Thyroid gland (tissue), 4 donors: ENCODE measurements around the gene SF3B1. TPM values are rescaled to one million over a fixed set of nuclear protein-coding genes. Genes with fewer than 3 reads are reported as not detected.
"Not testable (repeated sequence)": the region's sequence is repeated elsewhere in the genome, so short reads cannot be mapped to it uniquely, and the experiment has no call there.

Source experiments
- DNase-seq, 2 donors: peaks; one replicate each; pipeline ENCODE4 v3.0.0-alpha.2; 2019
- H3K27ac ChIP-seq, 3 donors: fragments of 200-600 bp; sonication (generic); 1 replicate in 2 of 3; 2 replicates in 1 of 3; pipeline ENCODE4 v1.5.1; 2016 to 2019; ENCODE audit warnings: mild to moderate bottlenecking in 1 of 3, moderate library complexity in 1 of 3
- H3K27me3 ChIP-seq: fragments of 200-600 bp; sonication (generic); one replicate; pipeline ENCODE4 v1.5.1; 2019
- H3K36me3 ChIP-seq, 2 donors: fragments of 200-600 bp; sonication (generic); one replicate each; pipeline ENCODE4 v1.5.1; 2016 to 2019
- H3K4me1 ChIP-seq, 2 donors: fragments of 200-600 bp; sonication (generic); one replicate each; pipeline ENCODE4 v1.5.1; 2017 to 2019
- H3K4me3 ChIP-seq, 3 donors: fragments of 200-600 bp; sonication (generic); replicated peaks in 1 of 3; 1 replicate in 2 of 3; 2 replicates in 1 of 3; pipeline ENCODE4 v1.5.1; 2016; ENCODE audit warnings: mild to moderate bottlenecking in 1 of 3
- H3K9me3 ChIP-seq: fragments of 200-600 bp; sonication (generic); one replicate; pipeline ENCODE4 v1.5.1; 2017
- POLR2A ChIP-seq, 2 donors: fragments of 450-650 bp; IDR thresholded peaks; one replicate each; pipeline ENCODE4 v1.6.1; 2017; ENCODE audit warnings: antibody characterized with exemption in 2 of 2, mild to moderate bottlenecking in 2 of 2, moderate library complexity in 1 of 2
- WGBS, 2 donors: methylation state at CpG; one replicate each; pipeline ENCODE4 v1.1.5; 2017; 5-methylcytosine and 5-hydroxymethylcytosine counted together
- intact Hi-C: fragments of 100-400 bp; cut with DNase I; formaldehyde crosslinking; loops from one replicate; pipeline ENCODE4 v1.15.1; 2023
- total RNA-seq, 4 donors: library from RNA; depleted of rRNA; stranded (reverse); fragments of >200 nt; gene quantifications; one replicate each; pipeline ENCODE4 v1.2.3, GENCODE V29; 2016
- TF ChIP-seq, protein P1 (sequence below), 6 experiments: fragments of 200-600 bp in 3 of 6; fragments of 450-650 bp in 3 of 6; sonication (generic) in 3 of 6; IDR thresholded peaks; one replicate each; pipeline ENCODE4 v1.5.1; 2016 to 2019; ENCODE audit warnings: antibody characterized with exemption in 6 of 6, mild to moderate bottlenecking in 2 of 6, inconsistent platforms in 1 of 6, moderate library complexity in 1 of 6

The SF3B1 gene
- total RNA-seq, 4 donors from 2014 or later = 297 to 948 (median 607) TPM

DNA sequence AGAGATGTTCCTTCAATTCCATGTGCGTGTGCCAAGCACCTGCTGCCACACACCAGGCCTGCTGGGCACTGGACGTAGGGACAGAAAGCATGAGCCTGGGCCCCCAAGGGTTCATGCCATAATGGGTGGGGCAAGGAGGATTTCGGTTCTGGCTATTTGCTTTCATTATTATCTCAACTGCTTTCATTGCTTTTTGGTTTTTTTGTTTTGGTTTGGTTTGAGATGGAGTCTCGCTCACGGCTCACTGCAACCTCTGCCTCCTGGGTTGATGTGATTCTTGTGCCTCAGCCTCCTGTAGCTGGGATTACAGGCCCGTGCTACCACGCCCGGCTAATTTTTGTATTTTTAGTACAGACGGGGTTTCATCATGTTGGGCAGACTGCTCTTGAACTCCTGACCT is 57.2 kb downstream of the SF3B1 start:
- intact Hi-C loops = loop anchor here (5.0 kb wide), 3 partner anchors 185 to 365 kb away; no protein-coding TSS in a partner anchor
- no peak for DNase-seq
- H3K36me3 ChIP-seq = no peaks in the 10 kb centered on the region
- H3K4me1 ChIP-seq = no peaks in the 10 kb centered on the region
- no peaks in the 10 kb centered on the region for H3K9me3 ChIP-seq
- H3K4me3 ChIP-seq = no peak overlapping the region
- 66 to 70% methylated on average over 9 of the region's 9 CpGs for WGBS, 2 donors
- no peak overlapping the region for H3K27ac ChIP-seq
- TF ChIP-seq, protein P1, sequence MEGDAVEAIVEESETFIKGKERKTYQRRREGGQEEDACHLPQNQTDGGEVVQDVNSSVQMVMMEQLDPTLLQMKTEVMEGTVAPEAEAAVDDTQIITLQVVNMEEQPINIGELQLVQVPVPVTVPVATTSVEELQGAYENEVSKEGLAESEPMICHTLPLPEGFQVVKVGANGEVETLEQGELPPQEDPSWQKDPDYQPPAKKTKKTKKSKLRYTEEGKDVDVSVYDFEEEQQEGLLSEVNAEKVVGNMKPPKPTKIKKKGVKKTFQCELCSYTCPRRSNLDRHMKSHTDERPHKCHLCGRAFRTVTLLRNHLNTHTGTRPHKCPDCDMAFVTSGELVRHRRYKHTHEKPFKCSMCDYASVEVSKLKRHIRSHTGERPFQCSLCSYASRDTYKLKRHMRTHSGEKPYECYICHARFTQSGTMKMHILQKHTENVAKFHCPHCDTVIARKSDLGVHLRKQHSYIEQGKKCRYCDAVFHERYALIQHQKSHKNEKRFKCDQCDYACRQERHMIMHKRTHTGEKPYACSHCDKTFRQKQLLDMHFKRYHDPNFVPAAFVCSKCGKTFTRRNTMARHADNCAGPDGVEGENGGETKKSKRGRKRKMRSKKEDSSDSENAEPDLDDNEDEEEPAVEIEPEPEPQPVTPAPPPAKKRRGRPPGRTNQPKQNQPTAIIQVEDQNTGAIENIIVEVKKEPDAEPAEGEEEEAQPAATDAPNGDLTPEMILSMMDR (IDR thresholded peaks at IDR 0.05) = no peak
- no peak for TF ChIP-seq POLR2A (IDR thresholded peaks at IDR 0.05)
- H3K27me3 ChIP-seq = no peaks in the 10 kb centered on the region

DNA sequence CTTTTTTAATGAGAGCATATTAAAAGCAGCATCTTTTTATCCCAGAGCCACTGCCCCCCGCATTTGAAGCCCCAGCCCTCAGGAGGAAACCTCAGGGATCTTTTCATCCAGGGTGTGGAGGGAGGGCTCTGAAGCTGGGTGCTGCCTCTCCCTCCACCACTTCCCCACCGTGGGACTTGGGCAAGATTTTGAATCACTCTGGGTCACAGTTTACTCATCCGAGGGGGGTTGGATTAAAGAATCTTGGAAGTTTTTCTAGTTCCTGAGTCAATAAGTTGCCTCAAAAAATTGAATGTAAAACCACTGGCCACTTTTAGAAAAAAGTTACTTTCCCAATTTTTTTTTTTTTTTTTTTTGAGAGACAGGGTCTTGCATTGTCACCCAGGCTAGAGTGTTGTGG is 62.2 kb downstream of the SF3B1 start:
- 56 to 69% methylated on average over 3 of the region's 3 CpGs for WGBS, 2 donors
- intact Hi-C loops = no loop called here
- Histone ChIP-seq H3K36me3 (no peaks in the 10 kb centered on the region), H3K27me3 (no peaks in the 10 kb centered on the region), H3K9me3 (no peaks in the 10 kb centered on the region), H3K27ac (no peak overlapping the region), H3K4me1 (no peaks in the 10 kb centered on the region), H3K4me3 (no peak overlapping the region)
- TF ChIP-seq POLR2A (IDR thresholded peaks at IDR 0.05) = no peak
- TF ChIP-seq, protein P1 (IDR thresholded peaks at IDR 0.05) = no peak
- DNase-seq = no peak

- DNase-seq, intact Hi-C loops, H3K4me1 ChIP-seq, H3K27me3 ChIP-seq, H3K36me3 ChIP-seq, H3K4me3 ChIP-seq, H3K27ac ChIP-seq, H3K9me3 ChIP-seq: not testable (repeated sequence)
- 97% methylated on average over 21 to 22 of the region's 31 CpGs for WGBS, 2 donors
Observed at GRCh38 chr2:197370664-197371063, 64.2 kb downstream of the SF3B1 start.

- H3K27ac ChIP-seq = no peak overlapping the region
- H3K4me1 ChIP-seq = no peaks in the 10 kb centered on the region
- DNase-seq = no peak
- intact Hi-C loops = no loop called here
- no peak overlapping the region for H3K4me3 ChIP-seq
- WGBS, 2 donors = 69 to 77% methylated on average over 4 of the region's 4 CpGs
- no peak for TF ChIP-seq POLR2A (IDR thresholded peaks at IDR 0.05)
- TF ChIP-seq, protein P1 (IDR thresholded peaks at IDR 0.05) = no peak
- no peaks in the 10 kb centered on the region for H3K36me3 ChIP-seq
- H3K27me3 ChIP-seq = no peaks in the 10 kb centered on the region
- H3K9me3 ChIP-seq = no peaks in the 10 kb centered on the region
Observed at GRCh38 chr2:197369933-197370320, 64.9 kb downstream of the SF3B1 start.

GRCh38 chr2:197369228-197369932 is 65.4 kb downstream of the SF3B1 start:
- H3K27ac ChIP-seq = no peak overlapping the region
- no peaks in the 10 kb centered on the region for H3K9me3 ChIP-seq
- no peak overlapping the region for H3K4me3 ChIP-seq
- no peaks in the 10 kb centered on the region for H3K36me3 ChIP-seq
- DNase-seq = no peak
- WGBS, 2 donors = 66 to 71% methylated on average over 5 of the region's 5 CpGs
- intact Hi-C loops = no loop called here
- no peaks in the 10 kb centered on the region for H3K4me1 ChIP-seq
- no peaks in the 10 kb centered on the region for H3K27me3 ChIP-seq
- TF ChIP-seq POLR2A (IDR thresholded peaks at IDR 0.05) = no peak
- TF ChIP-seq, protein P1 (IDR thresholded peaks at IDR 0.05) = no peak
